OCI-LY3 (cell line): ENCODE data around the gene CARS1.

Source experiments
- EZH2phosphoT487 ChIP-seq: fragments of 200-600 bp; shearing (Covaris generic); IDR thresholded peaks from 2 replicates; pipeline ENCODE4 v1.6.1; 2018; ENCODE audit warnings: antibody characterized with exemption, mixed run types, low read depth
- TF ChIP-seq, protein P1 (sequence below): fragments of 200-600, 300-600 bp; sonication (generic); IDR thresholded peaks from 2 replicates; pipeline ENCODE4 v1.5.1; 2014; ENCODE audit warnings: antibody characterized with exemption, low read length, low read depth

DNA sequence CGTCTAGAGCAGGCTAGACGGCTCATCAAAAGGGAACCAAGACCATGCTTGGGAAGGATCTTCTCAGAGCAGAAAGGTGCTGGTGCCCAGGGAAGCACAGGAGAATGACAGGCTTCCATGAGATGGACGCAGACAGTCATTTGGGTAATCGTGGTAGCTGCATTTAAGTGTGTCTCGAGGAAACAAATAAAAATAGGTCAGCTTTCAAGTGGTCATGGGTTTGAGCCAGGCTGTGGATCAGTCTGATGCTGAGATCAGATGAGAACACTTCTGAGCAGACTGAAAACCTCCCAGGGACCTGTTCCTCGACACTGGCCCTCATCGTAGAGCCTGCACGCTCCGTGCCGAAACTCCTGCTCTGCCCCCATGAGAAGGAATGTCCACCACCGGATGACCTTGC is 4.7 kb downstream of the CARS1 start:
- TF ChIP-seq, protein P1, sequence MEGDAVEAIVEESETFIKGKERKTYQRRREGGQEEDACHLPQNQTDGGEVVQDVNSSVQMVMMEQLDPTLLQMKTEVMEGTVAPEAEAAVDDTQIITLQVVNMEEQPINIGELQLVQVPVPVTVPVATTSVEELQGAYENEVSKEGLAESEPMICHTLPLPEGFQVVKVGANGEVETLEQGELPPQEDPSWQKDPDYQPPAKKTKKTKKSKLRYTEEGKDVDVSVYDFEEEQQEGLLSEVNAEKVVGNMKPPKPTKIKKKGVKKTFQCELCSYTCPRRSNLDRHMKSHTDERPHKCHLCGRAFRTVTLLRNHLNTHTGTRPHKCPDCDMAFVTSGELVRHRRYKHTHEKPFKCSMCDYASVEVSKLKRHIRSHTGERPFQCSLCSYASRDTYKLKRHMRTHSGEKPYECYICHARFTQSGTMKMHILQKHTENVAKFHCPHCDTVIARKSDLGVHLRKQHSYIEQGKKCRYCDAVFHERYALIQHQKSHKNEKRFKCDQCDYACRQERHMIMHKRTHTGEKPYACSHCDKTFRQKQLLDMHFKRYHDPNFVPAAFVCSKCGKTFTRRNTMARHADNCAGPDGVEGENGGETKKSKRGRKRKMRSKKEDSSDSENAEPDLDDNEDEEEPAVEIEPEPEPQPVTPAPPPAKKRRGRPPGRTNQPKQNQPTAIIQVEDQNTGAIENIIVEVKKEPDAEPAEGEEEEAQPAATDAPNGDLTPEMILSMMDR = no peak
- no peak for TF ChIP-seq EZH2phosphoT487
